NOMO-1 (cell line): Measurements from ENCODE around the gene PNCK.

Source experiments
- DNase-seq, 2 experiments: peaks; one replicate each; lab custom pipeline; 2025; ENCODE audit not compliant: unreplicated experiment in 2 of 2; lab: John Stamatoyannopoulos, UW

PNCK gene

DNA sequence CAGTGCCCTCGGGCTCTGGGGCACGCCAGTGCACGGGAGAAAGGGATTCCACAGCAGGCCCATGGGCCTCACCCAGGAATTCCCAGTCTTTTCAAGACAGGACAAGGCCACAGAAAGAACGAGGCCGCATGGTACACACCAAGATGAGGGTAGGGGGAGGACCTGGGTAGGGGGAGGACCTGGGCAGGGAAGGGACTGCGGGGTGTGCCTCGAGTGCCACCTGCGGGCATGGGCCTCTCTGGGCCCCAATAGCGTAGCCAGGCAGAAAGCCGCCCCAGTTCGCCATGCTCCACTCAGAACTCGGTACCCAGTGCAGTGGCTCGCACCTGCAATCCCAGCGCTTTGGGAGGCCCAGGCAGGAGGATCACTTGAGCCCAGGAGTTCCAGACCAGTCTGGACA lies 40.6 kb downstream of the PNCK start:
- no peak for DNase-seq

DNA sequence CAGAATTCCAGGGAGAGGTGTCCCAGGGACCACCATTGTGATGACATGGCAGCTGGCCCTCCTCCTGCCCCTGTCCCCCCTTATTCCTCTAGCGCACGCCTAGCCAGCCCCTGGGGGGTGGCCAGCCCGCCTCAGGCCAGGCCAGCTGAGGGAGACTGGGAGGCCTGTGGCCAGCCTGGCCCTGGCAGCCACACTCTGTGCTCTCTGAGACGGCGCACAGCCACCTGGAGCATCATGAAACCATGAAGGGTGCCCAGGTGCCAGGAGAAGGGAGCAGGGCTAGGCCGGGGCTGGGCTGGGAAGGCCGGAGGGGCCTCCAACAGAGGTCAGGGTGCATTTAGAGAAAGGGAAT lies 41.0 kb downstream of the PNCK start:
- no peak for DNase-seq

DNA sequence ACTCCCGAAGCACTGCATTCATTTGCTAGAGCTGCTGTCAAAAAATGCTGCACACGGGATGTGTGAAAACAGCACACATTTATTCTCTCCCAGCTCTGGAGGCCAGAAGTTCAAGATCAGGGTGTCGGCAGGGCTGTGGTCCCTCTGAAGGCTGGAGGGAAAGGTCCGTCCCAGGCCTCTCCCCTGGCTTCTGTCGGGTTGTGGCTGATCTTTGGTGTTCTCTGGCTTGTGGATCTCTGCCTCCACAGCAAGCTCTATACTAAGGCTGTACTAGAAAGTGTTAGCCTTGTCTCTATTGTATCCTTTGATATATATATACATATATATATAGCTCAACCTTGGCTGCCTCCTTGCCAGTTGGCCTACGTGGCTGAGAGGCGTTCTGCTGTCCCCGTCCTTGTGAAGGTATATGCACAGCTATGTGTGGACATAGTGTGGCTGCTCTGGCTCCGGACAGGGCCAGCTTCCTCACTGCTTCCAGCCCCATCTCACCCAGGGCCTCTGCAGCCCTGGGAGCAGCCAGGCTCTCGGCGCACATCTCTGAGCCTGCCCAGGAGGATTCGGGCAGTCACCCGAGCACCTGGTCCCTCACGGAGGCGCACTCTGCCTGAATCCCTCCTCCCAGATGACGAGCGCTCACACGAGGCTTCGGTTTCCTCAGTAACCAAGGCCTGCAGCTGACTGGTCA lies 41.6 kb downstream of the PNCK start:
- no peak for DNase-seq

DNA sequence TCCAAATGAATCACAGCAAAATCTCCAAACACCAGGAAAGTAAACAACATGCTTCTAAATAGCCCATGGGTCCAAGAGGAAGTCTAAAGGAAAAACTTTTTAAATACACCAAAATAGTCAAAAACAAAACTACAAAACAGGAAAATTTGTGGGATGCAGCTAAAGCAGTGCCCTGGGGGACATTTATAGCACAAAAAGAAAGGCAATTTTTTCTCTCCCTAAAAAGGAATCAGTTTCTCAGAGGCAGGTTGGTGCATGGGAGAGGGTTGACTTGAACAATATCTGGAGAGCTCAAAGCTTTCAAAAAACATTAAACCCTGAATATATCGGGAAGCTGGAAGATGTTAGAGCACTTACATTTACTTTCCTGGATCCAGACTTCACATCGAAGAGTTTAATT lies 42.3 kb downstream of the PNCK start:
- no peak for DNase-seq

DNA sequence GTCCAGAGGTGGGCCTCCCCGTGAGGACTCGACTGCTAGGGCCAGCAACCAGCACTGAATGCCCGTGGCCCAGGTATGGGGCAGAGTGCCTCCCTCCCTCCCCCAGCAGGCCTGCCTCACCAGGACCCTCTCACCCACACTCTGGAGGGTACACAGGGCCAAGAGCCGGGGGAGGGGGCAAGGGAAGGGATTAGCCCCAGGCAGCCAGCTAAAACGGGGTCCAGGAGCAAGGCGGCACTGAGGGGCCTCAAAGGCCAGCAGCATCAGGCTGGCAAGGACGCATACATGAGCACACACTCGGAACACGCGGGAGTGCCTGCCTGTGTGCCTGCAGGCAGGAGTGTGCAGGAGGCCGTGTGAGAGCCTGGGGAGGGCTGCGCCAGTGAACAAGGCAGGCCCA lies 44.9 kb downstream of the PNCK start:
- no peak for DNase-seq

DNA sequence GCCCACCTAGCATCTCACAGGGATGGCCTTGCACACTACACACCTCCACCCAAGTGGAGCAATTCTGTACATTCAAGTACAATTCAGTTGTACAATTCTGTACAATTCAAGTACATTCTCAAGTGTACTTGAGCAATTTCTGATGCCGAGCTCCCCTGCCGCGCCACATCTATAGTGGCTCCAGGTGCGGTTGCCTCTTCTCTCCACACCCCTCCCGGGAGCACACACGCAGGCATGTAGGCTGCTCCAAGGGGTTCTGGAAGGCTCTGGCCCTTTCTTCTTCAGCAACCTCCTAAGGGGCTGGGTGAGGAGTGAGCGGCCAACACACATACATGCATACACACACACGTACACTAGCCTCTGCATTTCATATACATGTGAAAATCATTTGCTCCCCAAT lies 45.5 kb downstream of the PNCK start:
- no peak for DNase-seq

DNA sequence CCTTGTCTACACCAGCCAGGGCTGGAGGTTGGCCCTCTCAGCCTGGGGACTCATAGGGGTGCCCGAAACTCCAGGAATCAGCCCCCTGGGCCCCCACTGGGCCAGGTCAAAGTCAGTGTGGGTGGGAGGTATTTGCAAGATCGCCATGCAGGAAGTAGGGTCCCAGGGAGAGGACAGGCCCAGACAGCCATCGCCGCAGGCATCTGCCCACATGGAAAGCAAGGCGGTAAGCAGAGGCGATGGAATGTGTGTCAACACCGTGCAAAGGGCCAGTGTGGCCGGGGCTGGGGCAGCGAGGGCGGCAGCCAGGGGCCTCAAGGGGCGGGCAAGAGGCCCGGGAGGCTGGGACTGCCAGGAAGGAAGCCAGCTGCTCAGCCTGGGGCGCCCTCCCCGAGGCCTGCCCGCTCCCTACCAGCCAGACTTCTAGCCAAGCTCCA lies 45.9 kb downstream of the PNCK start:
- no peak for DNase-seq

DNA sequence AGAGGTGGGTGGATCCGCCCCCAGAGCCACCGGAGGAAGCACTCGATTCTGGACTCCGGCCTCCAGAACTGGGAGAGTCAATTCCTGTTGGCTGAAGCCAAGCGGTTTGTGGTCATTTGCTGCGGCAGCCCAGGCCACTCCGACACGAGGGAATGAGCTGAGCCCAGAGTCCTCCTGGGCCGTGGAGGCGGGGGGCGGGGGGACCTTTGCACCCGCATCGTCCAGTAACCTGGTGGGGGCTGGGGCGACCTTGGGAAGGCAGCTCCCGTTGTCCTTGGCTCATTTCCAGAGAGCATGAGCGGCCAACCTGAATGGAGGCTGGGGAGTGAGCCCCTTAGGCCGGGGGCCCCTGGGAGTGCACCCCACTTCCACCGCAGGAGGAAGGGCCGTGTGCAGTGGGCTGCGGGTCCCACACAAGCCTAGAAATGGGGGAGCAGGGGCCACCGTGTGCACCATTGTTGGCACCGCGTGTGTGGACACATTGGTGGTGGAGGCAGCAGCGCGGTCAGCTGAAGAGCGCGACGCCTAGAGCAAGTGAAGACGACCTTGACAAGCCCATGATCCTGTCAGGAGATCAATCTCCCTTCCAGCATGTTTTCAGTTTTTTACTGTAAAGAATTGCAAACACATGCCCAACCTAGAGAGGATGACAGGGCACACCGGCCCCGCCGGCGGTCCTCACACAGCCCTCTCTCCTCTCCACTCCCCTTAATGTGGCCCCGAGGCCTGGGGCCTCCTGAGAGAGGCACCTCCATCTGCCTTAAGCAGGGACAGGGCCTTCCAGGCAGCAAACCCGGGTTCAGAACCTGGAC lies 46.5 kb downstream of the PNCK start:
- no peak for DNase-seq

DNA sequence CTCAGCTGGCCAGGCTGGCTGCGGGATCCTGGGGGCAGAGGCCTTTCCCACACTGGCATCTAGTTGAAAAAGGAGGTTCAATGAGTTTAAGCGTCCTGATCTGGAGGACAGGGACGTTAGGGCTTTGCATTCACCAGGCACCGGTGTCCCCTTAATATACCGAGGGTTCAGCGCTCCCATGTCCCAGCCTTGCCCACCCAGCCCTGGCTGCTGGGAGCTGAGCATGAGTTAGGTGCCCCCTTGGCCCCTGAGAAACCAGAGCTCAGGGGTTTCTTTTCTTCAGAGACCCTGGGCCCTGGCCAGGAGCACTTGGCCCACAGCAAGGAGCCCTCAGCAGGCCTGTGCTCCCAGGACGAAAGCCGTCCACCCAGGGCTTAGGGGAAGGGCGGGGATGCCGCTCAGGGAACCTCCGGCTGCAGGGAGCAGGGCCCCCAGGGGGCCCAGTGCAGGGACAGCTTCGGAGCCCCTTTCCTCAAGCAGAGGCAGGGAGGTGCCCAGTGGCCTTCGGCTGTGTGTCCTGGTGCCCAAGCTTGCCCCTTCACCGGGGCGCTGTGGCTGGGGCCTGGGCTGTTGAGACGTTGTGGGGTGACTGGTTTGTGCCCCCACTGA lies 47.5 kb downstream of the PNCK start:
- DNase-seq: no peak

DNA sequence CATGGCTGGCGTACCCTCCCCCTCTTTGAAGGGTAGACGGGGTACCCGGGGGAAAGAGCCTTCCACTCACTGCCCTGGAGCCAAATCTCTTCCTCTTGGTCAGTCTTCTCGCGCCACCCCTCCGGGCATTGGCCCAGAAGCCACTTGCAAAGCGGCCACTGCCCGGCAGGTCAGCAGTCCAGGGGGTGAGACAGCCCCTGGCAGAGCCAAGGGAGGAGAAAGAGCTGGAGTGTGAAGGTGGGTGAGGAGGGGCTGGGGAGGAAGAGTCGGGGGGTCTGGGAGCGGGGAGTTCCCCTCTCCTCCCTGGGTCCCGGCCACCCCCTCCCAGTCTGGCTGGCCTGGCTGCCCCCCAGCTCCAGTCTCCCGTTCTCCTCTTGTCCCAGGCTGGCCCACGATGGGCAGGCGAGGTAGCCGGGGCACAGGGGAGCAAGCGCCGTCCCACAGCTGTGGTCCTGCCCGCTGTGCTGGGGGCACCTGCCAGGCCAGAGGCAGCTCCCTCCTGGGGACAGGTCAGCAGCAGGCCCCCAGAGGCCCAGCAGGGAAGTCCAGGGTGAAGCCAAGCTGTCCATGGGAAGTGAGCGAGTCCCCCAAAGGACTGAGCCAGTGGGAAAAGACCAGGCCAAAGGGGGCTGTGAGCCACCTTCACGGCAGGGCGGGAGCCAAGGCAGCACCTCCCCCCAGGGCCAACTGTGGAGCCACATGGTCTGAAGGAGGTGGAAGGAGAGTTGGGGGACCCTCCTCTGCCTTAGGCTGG lies 48.2 kb downstream of the PNCK start:
- no peak for DNase-seq

DNA sequence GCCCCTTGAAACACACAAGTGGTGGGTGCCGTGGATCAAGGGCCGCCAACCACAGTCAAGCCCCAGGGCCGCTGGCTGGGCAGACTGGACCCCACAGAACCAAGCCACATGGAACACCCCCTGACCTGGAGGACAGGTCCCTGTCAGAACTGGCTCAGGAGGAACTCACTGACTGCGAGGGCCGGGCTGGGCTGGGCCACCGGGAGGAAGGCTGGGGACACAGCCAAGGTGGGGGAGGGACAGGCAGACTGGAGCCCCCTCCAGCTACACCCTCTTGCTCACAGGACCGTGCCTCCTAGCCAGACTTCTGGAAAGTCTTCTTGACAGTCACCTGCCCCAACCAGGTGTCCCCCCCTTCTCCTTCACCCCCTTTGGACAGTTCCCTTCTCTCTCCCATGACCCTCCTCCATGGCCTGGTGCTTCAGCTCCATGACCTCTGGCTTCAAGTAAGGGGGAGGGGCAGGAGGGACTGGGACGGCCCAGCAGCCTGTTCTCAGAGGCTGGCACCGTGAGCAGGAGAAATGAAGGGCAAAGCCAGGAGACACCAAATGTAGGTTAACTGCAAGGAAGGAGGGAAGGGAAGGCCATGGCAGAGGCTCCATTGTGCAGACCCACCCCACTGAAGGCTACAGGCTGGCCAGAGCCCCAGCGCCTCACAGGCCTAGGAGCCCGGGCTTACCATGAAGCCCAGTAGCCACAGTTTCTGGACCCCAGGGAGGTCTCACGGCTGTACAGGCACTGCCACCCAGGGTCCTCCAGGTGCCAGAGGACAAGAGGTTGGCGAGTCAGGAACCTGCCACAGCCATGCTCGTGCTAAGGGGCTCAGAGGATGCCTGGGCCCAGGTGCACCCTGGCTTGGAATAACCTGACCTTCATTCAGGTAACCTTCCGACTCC lies 49.2 kb downstream of the PNCK start:
- no peak for DNase-seq

DNA sequence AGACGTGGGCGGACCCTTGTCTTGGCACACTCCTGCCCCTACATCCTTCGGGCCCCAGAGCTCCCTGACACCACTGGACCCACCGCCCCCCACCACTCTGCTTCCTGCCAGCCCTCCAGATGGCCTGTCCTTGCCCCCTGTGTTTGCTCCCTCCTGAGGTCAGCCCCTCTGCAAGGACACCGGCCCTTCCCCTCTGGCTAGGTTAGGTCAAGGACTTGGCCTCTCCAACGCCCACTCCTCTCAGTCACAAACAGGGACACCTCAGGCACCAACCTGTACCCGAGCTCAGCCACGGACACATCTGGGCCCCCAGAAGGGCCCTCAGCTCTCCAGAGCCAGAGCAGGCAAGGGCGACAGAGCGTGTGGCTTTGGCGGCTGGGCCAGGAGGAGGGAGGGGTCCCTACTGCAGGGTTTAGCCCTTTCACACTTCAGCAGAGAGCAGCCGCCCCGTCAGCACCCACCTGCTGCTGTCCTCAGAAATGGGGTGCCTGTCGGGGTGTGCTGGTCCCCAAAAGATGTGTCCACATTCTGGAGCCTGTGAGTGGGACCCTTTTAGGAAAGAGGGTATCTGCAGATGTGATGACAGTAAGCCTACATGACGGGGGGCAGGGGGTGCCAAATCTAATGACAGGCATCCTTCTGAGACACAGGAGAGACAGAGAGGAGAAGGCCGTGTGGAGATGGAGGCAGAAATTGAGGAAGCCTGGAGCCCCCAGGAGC lies 50.1 kb downstream of the PNCK start:
- DNase-seq: no peak

DNA sequence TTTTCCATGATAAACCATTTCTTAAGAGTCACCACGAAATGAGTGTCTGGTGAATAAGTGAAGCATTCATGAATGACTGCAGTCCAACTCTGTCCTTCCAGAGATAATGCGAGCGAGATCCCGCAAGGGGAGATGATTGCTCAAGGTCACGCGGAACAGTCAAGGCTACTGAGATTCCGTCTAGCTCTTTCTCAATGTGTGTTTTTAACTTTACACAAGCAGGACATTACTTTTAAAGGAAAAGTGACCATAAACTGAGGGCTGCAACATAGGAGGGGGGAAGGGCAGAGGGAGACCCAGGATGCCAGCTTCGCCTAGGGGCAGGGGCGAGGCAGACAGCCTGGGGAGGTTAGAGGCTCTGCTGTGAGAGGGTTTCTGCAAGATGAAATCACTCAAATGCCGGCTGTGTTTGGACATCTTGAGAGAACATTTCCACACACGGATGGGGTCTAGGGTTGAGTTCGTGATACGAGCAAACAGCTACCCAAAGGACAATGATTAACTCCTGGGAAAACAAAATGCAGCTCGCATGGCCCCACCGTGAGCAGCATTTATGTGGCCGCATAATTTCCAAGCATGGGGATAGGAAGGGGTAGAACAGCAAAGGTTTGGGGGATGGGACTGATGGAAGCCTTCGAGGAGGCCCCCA lies 50.8 kb downstream of the PNCK start:
- DNase-seq: no peak

DNA sequence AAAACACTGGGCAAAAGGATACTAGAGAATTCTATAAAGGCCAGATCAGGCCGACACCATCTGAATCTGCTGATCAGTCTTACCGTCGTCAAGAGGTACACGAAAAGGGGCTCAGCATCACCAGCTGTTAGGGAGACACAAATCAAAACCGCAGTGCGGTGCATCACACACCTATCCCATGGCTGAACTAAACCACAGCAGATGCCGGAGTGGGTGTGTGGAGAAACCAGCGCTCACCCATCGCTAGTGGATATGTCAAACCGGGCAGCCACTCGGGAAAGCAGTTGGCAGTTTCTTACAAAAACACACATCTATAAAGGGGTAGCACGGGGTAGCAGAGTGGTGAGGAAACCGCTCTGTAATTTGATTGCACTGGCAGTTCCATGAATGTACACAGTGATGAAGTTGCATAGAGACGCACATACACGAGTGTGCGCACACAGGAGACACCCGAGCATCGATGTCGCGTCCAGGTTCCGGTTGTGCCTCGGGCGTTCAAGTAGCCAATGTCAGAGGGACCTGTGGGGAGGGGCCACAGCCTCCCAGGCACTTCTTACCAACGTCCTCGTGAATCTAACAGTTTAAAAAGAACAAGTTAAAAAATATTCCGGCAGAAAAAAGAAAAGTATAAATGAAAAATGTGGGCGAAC lies 51.5 kb downstream of the PNCK start:
- DNase-seq: no peak

DNA sequence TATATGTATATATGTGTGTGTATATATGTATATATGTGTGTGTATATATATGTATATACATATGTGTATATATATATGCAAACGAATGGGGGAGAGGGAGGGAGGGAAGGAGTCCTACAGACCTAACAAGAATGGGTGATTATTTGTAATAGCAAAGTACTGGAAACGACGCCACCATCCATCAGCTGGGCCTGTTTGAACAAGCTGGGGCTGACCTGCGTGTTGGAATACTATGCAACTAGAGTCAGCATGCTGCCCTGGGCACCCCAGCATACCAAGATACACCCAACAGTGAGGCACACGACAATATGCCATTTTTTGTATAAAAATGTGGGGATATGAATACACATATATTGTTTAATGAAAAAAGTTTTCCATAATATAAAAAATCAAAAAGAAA lies 53.0 kb downstream of the PNCK start:
- DNase-seq: no peak
